H1 (cell line): ENCODE results near the gene MOGAT3. TPM values are rescaled to one million over a fixed set of nuclear protein-coding genes. Genes with fewer than 3 reads are reported as not detected.

Source experiments
- CTCF ChIA-PET: fragments of 300-600 bp; sonication (Branson Sonifier 250); formaldehyde crosslinking; loops from one replicate; lab custom pipeline; 2021; ENCODE audit not compliant: partially characterized antibody; lab: Charles Lee
- POLR2A ChIA-PET: fragments of 300-600 bp; sonication (Branson Sonifier 250); formaldehyde crosslinking; loops from one replicate; lab custom pipeline; 2021; ENCODE audit warnings: inconsistent platforms; ENCODE audit not compliant: partially characterized antibody; lab: Charles Lee
- DNase-seq, 2 experiments: peaks; one replicate each; pipeline versions ENCODE4 v3.0.0 to v3.0.0-alpha.2; 2010 to 2022; ENCODE audit warnings: low spot score in 2 of 2, low read depth in 1 of 2, mixed read lengths in 1 of 2
- FAIRE-seq: peaks from 2 replicates; lab custom pipeline; 2011; peaks lifted over from hg19 to GRCh38; lab: Jason Lieb, UNC
- H2AFZ ChIP-seq: 2 replicates; pipeline ENCODE4 v1.8.1; 2012; ENCODE audit warnings: low read length, inconsistent platforms
- H2AK5ac ChIP-seq: 2 replicates; pipeline ENCODE4 v1.6.1; 2013; ENCODE audit warnings: low read depth, low read length
- H2BK120ac ChIP-seq: replicated peaks from 2 replicates; pipeline ENCODE3; 2013; ENCODE audit warnings: low read depth, low read length, inconsistent platforms
- H2BK12ac ChIP-seq: 2 replicates; pipeline ENCODE4 v1.6.1; 2013; ENCODE audit warnings: low read depth, low read length
- H2BK15ac ChIP-seq: 2 replicates; pipeline ENCODE4 v1.6.1; 2013; ENCODE audit warnings: low read length
- H2BK20ac ChIP-seq: 2 replicates; pipeline ENCODE4 v1.6.1; 2013; ENCODE audit warnings: low read length
- H2BK5ac ChIP-seq: 2 replicates; pipeline ENCODE4 v1.6.1; 2013; ENCODE audit warnings: low read depth, low read length
- H3K14ac ChIP-seq: 2 replicates; pipeline ENCODE4 v1.6.1; 2013; ENCODE audit warnings: inconsistent platforms; ENCODE audit not compliant: insufficient read length
- H3K18ac ChIP-seq: 2 replicates; pipeline ENCODE4 v1.6.1; 2013; ENCODE audit warnings: low read length; ENCODE audit errors: extremely low read depth
- H3K23ac ChIP-seq: 2 replicates; pipeline ENCODE4 v1.6.1; 2013; ENCODE audit warnings: inconsistent platforms; ENCODE audit not compliant: insufficient read length
- H3K23me2 ChIP-seq: 2 replicates; pipeline ENCODE4 v1.6.1; 2013; ENCODE audit warnings: low read depth, low read length
- H3K27ac ChIP-seq: 2 replicates; pipeline ENCODE4 v1.6.1; 2011; ENCODE audit warnings: low read depth, low read length, inconsistent platforms
- H3K27me3 ChIP-seq, 4 experiments: replicated peaks in 1 of 4; 1 replicate in 1 of 4; 2 replicates in 3 of 4; pipeline versions ENCODE4 v1.6.1 to v1.8.1; 2011 to 2013; ENCODE audit warnings: low read length in 3 of 4, mild to moderate bottlenecking in 3 of 4, inconsistent platforms in 2 of 4, mixed read lengths in 2 of 4, moderate library complexity in 1 of 4; ENCODE audit not compliant: control insufficient read depth in 3 of 4, insufficient read depth in 3 of 4; ENCODE audit errors: extremely low read depth in 1 of 4
- H3K36me3 ChIP-seq, 4 experiments: 2 replicates each; pipeline versions ENCODE4 v1.6.1 to v1.8.1; 2011 to 2013; ENCODE audit warnings: mild to moderate bottlenecking in 4 of 4, low read length in 3 of 4, moderate library complexity in 2 of 4, control low read depth in 1 of 4, inconsistent platforms in 1 of 4; ENCODE audit not compliant: insufficient read depth in 4 of 4, control insufficient read depth in 2 of 4
- H3K4ac ChIP-seq: replicated peaks from 2 replicates; pipeline ENCODE3; 2013; ENCODE audit warnings: low read length, low read depth, mixed read lengths, inconsistent platforms; ENCODE audit not compliant: insufficient read length
- H3K4me1 ChIP-seq, 4 experiments: replicated peaks in 1 of 4; 1 replicate in 1 of 4; 2 replicates in 3 of 4; pipeline versions ENCODE4 v1.6.1 to v1.8.1; 2011 to 2013; ENCODE audit warnings: low read length in 3 of 4, inconsistent platforms in 2 of 4, mixed read lengths in 1 of 4; ENCODE audit not compliant: insufficient read depth in 4 of 4, control insufficient read depth in 3 of 4
- H3K4me2 ChIP-seq, 2 experiments: 2 replicates each; pipeline versions ENCODE4 v1.6.1 to v1.8.1; 2011 to 2013; ENCODE audit warnings: low read depth in 2 of 2, low read length in 2 of 2, control low read depth in 1 of 2, inconsistent platforms in 1 of 2, mild to moderate bottlenecking in 1 of 2; ENCODE audit not compliant: insufficient read depth in 1 of 2
- H3K4me3 ChIP-seq, 4 experiments: fragments of 200-600, 300-600 bp in 1 of 4; sonication (generic), shearing (Covaris generic), sonication (Bioruptor Twin) in 1 of 4; 2 replicates each; pipeline versions ENCODE4 v1.5.1 to v1.8.1; 2011 to 2016; ENCODE audit warnings: low read length in 4 of 4, low read depth in 3 of 4, control low read depth in 2 of 4, inconsistent platforms in 2 of 4, mild to moderate bottlenecking in 2 of 4, mixed read lengths in 1 of 4, moderate library complexity in 1 of 4; ENCODE audit not compliant: insufficient read depth in 2 of 4; ENCODE audit errors: extremely low read depth in 1 of 4
- H3K56ac ChIP-seq: replicated peaks from 2 replicates; pipeline ENCODE3; 2013; ENCODE audit warnings: low read depth, mild to moderate bottlenecking, mixed read lengths, low read length, inconsistent platforms; ENCODE audit not compliant: insufficient read length
- H3K79me1 ChIP-seq: 2 replicates; pipeline ENCODE4 v1.6.1; 2013; ENCODE audit warnings: low read depth, low read length, control low read depth
- H3K79me2 ChIP-seq, 2 experiments: 2 replicates each; pipeline versions ENCODE4 v1.6.1 to v1.8.1; 2012 to 2013; ENCODE audit warnings: low read length in 2 of 2, mild to moderate bottlenecking in 2 of 2, inconsistent platforms in 1 of 2; ENCODE audit not compliant: insufficient read depth in 2 of 2, control insufficient read depth in 1 of 2
- H3K9ac ChIP-seq, 4 experiments: replicated peaks in 1 of 4; 1 replicate in 1 of 4; 2 replicates in 3 of 4; pipeline versions ENCODE4 v1.6.1 to v1.8.1; 2011 to 2013; ENCODE audit warnings: low read depth in 3 of 4, low read length in 3 of 4, control low read depth in 2 of 4, mild to moderate bottlenecking in 2 of 4, moderate library complexity in 2 of 4, inconsistent platforms in 1 of 4; ENCODE audit errors: extremely low read depth in 1 of 4
- H3K9me3 ChIP-seq, 2 experiments: 2 replicates each; pipeline versions ENCODE4 v1.6.1 to v1.8.1; 2012 to 2013; ENCODE audit warnings: mild to moderate bottlenecking in 2 of 2, moderate library complexity in 2 of 2, control low read depth in 1 of 2, inconsistent platforms in 1 of 2, low read depth in 1 of 2, low read length in 1 of 2, mixed read lengths in 1 of 2; ENCODE audit not compliant: insufficient read depth in 2 of 2
- H4K20me1 ChIP-seq, 2 experiments: replicated peaks in 1 of 2; 2 replicates each; pipeline versions ENCODE3 to v1.8.1; 2011 to 2013; ENCODE audit warnings: inconsistent platforms in 2 of 2, low read length in 2 of 2, mild to moderate bottlenecking in 1 of 2; ENCODE audit not compliant: insufficient read depth in 2 of 2, control insufficient read depth in 1 of 2
- H4K5ac ChIP-seq: 2 replicates; pipeline ENCODE4 v1.6.1; 2013; ENCODE audit warnings: low read length, low read depth, mixed read lengths, inconsistent platforms; ENCODE audit not compliant: insufficient read length
- H4K8ac ChIP-seq: 2 replicates; pipeline ENCODE4 v1.8.0; 2013; ENCODE audit warnings: mild to moderate bottlenecking, moderate library complexity, low read length, inconsistent platforms; ENCODE audit not compliant: insufficient read depth; ENCODE audit errors: extremely low read depth
- H4K91ac ChIP-seq: replicated peaks from 2 replicates; pipeline ENCODE3; 2013; ENCODE audit warnings: low read length, mixed read lengths, inconsistent platforms; ENCODE audit not compliant: insufficient read length
- ASH2L ChIP-seq: fragments of 200-600, 300-600 bp; sonication (generic); IDR thresholded peaks from one replicate; pipeline ENCODE4 v1.7.1; 2017; ENCODE audit warnings: low read length
- KDM4A ChIP-seq: IDR thresholded peaks from one replicate; pipeline ENCODE4 v1.7.1; 2012; ENCODE audit warnings: low read depth, mild to moderate bottlenecking, moderate library complexity, low read length, inconsistent platforms; ENCODE audit not compliant: severe bottlenecking
- SP1 ChIP-seq: IDR thresholded peaks from 2 replicates; pipeline ENCODE4 v1.6.1; 2011; ENCODE audit warnings: low read depth, low read length
- ZNF274 ChIP-seq: IDR thresholded peaks from 2 replicates; pipeline ENCODE4 v1.7.0; 2012; ENCODE audit warnings: low read length, borderline replicate concordance; ENCODE audit errors: extremely low read depth
- WGBS, 2 experiments: shearing (Covaris generic) in 1 of 2; methylation state at CpG; one replicate each; pipeline versions ENCODE4 v1.1.6 to v1.1.7; 2013 to 2015; ENCODE audit warnings: low lambda C conversion rate in 2 of 2, mixed read lengths in 2 of 2, inconsistent platforms in 1 of 2, low coverage in 1 of 2, missing lambda C conversion rate in 1 of 2; ENCODE audit not compliant: insufficient replicate concordance in 2 of 2, insufficient coverage in 1 of 2, insufficient read length in 1 of 2; ENCODE audit errors: extremely low coverage in 1 of 2, missing lambda C conversion rate in 1 of 2; 5-methylcytosine and 5-hydroxymethylcytosine counted together
- polyA plus RNA-seq, 7 experiments: library from polyadenylated mRNA; depleted of rRNA in 3 of 7; stranded (reverse) in 5 of 7; unstranded in 2 of 7; fragments of >200 nt in 5 of 7; fragments of 200-250 nt in 2 of 7; gene quantifications; 1 replicate in 5 of 7; 2 replicates in 1 of 7; 4 replicates in 1 of 7; pipeline versions ENCODE4 v1.2.1 to v1.2.3, GENCODE V29; 2011 to 2013; ENCODE audit warnings: missing spikeins in 2 of 7, mixed read lengths in 2 of 7
- total RNA-seq: library from RNA; stranded (reverse); fragmentation: NEBNext Ultra II Directional; extraction: Animal tissue kit (Norgen Biotek cat#: 25700); gene quantifications from 2 replicates; pipeline ENCODE4 v1.2.1, GENCODE V29; 2021

The MOGAT3 gene
- total and polyA plus RNA-seq, 2 of the 8 experiments (the other 6 are each of a cell fraction or from before 2014, with no cell fraction given) = 0.21 to 0.82 TPM

DNA sequence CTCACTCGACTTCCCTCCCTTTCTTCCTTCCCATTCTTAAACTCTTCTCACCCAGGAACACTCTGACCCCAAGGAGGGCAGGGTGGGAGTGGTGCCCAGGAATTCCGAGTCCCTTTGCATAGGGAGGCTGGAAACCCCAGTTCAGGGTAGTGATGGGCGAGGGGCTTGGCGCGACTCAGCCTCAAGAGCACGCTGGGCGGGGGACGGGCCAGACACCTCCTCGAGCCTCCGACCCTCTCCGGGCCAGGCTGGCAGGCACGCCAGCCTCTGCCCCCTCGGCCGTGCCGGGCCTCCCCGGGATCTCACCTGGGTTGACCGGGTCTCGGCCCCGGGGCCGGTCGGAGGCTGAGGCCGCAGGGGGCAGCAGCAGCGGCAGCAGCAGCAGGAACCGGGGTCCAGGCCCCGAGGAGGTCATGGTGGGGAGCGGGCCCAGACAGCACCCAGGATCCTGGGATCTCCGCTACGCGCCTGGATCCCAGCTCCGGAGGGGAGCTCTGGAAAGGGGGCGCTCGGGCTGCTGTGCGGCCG, 16.1 kb upstream of the MOGAT3 start:
- H4K20me1 ChIP-seq = peaks cover 0 to 3% of the 10 kb centered on the region in 2 experiments
- H2AK5ac ChIP-seq = no peak overlapping the region
- peak overlapping the region; percentile 44 for H4K5ac ChIP-seq
- no peak overlapping the region for H2BK15ac ChIP-seq
- no peak overlapping the region for H2BK20ac ChIP-seq
- no peak overlapping the region for H3K27ac ChIP-seq
- ChIA-PET POLR2A (interaction anchor here (0.8 to 3.8 kb wide), 18 partner anchors 8 to 142 kb away, joined by 3 to 28 read pairs (median 6); partner anchors contain the start of genes CLDN15, FIS1 and VGF), CTCF (interaction anchor here (0.6 to 9.0 kb wide), 10 partner anchors 12 to 1214 kb away, joined by 3 to 79 read pairs (median 9); partner anchors contain the start of genes CLDN15 and FIS1)
- no peak overlapping the region for H3K4ac ChIP-seq
- DNase-seq (no peak), FAIRE-seq (no peak)
- peaks cover 0 to 11% (median 7%) of the 10 kb centered on the region in 4 experiments; a peak in 5 of 7 replicates for H3K4me1 ChIP-seq
- no peak overlapping the region for H2BK5ac ChIP-seq
- H4K91ac ChIP-seq = peak overlapping the region; percentile 44
- peaks cover 17% of the 10 kb centered on the region for H3K23me2 ChIP-seq
- H4K8ac ChIP-seq = no peak overlapping the region; the same call in 1 of the 2 replicates
- peaks cover 0 to 4% (median 0%) of the 10 kb centered on the region in 4 experiments; a peak in 1 of 8 replicates for H3K36me3 ChIP-seq
- H3K79me1 ChIP-seq = peaks cover 2% of the 10 kb centered on the region; the same call in 1 of the 2 replicates
- H3K27me3 ChIP-seq = no peaks in the 10 kb centered on the region
- H2AFZ ChIP-seq = no peak overlapping the region; the same call in 1 of the 2 replicates
- peak overlapping the region; percentile 86 to 89 for H3K4me2 ChIP-seq
- no peak overlapping the region for H3K23ac ChIP-seq
- TF ChIP-seq ASH2L = peak; percentile 41
- peak; percentile 63 for TF ChIP-seq KDM4A
- TF ChIP-seq SP1 = no peak
- TF ChIP-seq ZNF274 = no peak
- peak overlapping the region; percentile 74 to 83 (median 78) for H3K4me3 ChIP-seq
- peak overlapping the region; percentile 14 for H3K56ac ChIP-seq
- no peak overlapping the region for H3K14ac ChIP-seq
- H2BK120ac ChIP-seq = peak overlapping the region; percentile 72
- WGBS, 2 experiments = 5% methylated on average over 33 of the region's 34 CpGs; no CpG with 5 or more reads in 1 of the 2 experiments
- no peak overlapping the region; the same call in 1 of the 2 replicates for H3K18ac ChIP-seq
- H2BK12ac ChIP-seq = no peak overlapping the region
- H3K9me3 ChIP-seq = no peaks in the 10 kb centered on the region
- H3K9ac ChIP-seq = peak overlapping the region in 2 of 4 experiments; percentile 25 to 26; a peak in 4 of 7 replicates
- H3K79me2 ChIP-seq = peaks cover 0 to 6% of the 10 kb centered on the region in 2 experiments; a peak in 1 of 4 replicates
